ENCODE data around the gene NXF2. TPM values are rescaled to one million over a fixed set of nuclear protein-coding genes. Genes with fewer than 3 reads are reported as not detected.

NXF2 gene
- total and polyA plus RNA-seq, 5 donors: not detected

DNA sequence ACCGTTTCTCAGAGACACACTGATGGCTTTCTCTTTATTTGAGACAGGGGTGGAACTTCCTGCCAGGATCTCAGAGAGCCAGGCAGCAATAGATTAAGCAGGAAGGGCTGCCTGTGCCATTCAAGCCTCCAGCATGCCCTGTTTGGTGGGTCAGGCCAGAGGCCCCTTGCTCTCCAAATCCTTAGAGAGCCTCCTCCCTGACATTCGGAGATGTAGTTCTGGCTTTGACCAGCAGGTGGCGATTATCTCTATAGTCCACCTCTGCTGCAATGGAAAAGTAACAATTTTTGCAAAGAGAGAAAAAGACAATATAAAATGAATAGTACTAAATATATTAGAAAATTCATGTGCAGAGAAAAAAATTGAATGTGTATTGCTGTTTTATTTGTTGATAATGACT lies 98.9 kb downstream of the NXF2 start:
- ATAC-seq (no peak), DNase-seq (peak; percentile 44 to 81 (median 45))
- Histone ChIP-seq H3K9me3 (ENCODE audit: control insufficient read depth, low read length) (no peaks in the 10 kb centered on the region), H3K27me3 (ENCODE audit: control insufficient read depth, insufficient read depth) (no peaks in the 10 kb centered on the region), H3K4me1 (ENCODE audit: control insufficient read depth, insufficient read depth, low read length) (no peaks in the 10 kb centered on the region), H3K4me3 (ENCODE audit: low read length) (no peak overlapping the region), H3K27ac (ENCODE audit: low read length) (no peak overlapping the region)
- 28% methylated on average over 3 of the region's 3 CpGs for WGBS
- intact Hi-C loops (cut with DNase I): no loop called here

Other genes starting within 250 kb of the NXF2 start
- 10 to 100 TPM in 3 of 4 donors, 1 to 10 TPM in 1; 3.1 to 20.6 (median 19.4) TPM for gene TCEAL2, start 121.5 kb upstream of the NXF2 start, total RNA-seq
- gene TCEAL2, start 121.5 kb upstream of the NXF2 start, polyA plus RNA-seq: 7.6 TPM
- gene TCEAL6, start 104.7 kb upstream of the NXF2 start, total RNA-seq: not detected
- not detected for gene TCEAL6, start 104.7 kb upstream of the NXF2 start, polyA plus RNA-seq
- gene BEX5, start 91.2 kb upstream of the NXF2 start, total RNA-seq: 1 to 10 TPM; 1.2 to 4.7 (median 3.4) TPM
- 2.4 TPM for gene BEX5, start 91.2 kb upstream of the NXF2 start, polyA plus RNA-seq
- not detected for gene TCP11X1, start 31.9 kb upstream of the NXF2 start, total RNA-seq
- not detected for gene TCP11X1, start 31.9 kb upstream of the NXF2 start, polyA plus RNA-seq
- not detected for gene NXF2B, start 192.8 kb downstream of the NXF2 start, total RNA-seq
- gene NXF2B, start 192.8 kb downstream of the NXF2 start, polyA plus RNA-seq: not detected
- gene TCP11X2, start 224.6 kb downstream of the NXF2 start, total RNA-seq: under 1 TPM in 1 of 4 donors, not detected in 3; 0.38 TPM
- not detected for gene TCP11X2, start 224.6 kb downstream of the NXF2 start, polyA plus RNA-seq